BLaER1 treated with 17β-estradiol and CSF1 and Interleukin-3, amounts not matched to agents 10 nM and 100 nM (cell line): ENCODE data around the gene LRRK1.

Experiments
- H3K27ac ChIP-seq, 11 experiments: shearing (Covaris generic); formaldehyde crosslinking; 2 replicates each; pipeline ENCODE4 v1.8.1; 2022
- H3K27me3 ChIP-seq, 11 experiments: shearing (Covaris generic); formaldehyde crosslinking; 2 replicates each; pipeline ENCODE4 v1.8.1; 2022
- H3K36me3 ChIP-seq, 11 experiments: shearing (Covaris generic); formaldehyde crosslinking; 2 replicates each; pipeline ENCODE4 v1.8.1; 2022
- H3K4me1 ChIP-seq, 10 experiments: shearing (Covaris generic); formaldehyde crosslinking; 2 replicates each; pipeline ENCODE4 v1.8.1; 2022
- H3K4me2 ChIP-seq, 11 experiments: shearing (Covaris generic); formaldehyde crosslinking; 2 replicates each; pipeline ENCODE4 v1.8.1; 2022
- H3K4me3 ChIP-seq, 10 experiments: shearing (Covaris generic); formaldehyde crosslinking; 2 replicates each; pipeline ENCODE4 v1.8.1; 2022
- H3K9ac ChIP-seq, 11 experiments: shearing (Covaris generic); formaldehyde crosslinking; 2 replicates each; pipeline ENCODE4 v1.8.1; 2022
- H3K9me3 ChIP-seq, 11 experiments: shearing (Covaris generic); formaldehyde crosslinking; replicated peaks in 1 of 11; 2 replicates each; pipeline ENCODE4 v1.8.1; 2022
- H4K20me1 ChIP-seq, 11 experiments: shearing (Covaris generic); formaldehyde crosslinking; 2 replicates each; pipeline ENCODE4 v1.8.1; 2022
- Cebpa-rat ChIP-seq, 11 experiments: shearing (Covaris generic); IDR thresholded peaks; 2 replicates each; pipeline ENCODE4 v1.8.1; 2022

LRRK1 gene

GRCh38 chr15:101024073-101024695 is 105.0 kb downstream of the LRRK1 start:
- Histone ChIP-seq H3K4me3 (no peak overlapping the region), H4K20me1 (peaks cover 0 to 64% (median 0%) of the 10 kb centered on the region in 11 experiments; a peak in 3 of 22 replicates), H3K4me1 (peaks cover 0 to 30% (median 11%) of the 10 kb centered on the region in 10 experiments; a peak in 11 of 20 replicates), H3K9ac (no peak overlapping the region), H3K27ac (no peak overlapping the region), H3K4me2 (peak overlapping the region in 6 of 11 experiments; percentile 15 to 63 (median 42); a peak in 10 of 22 replicates), H3K36me3 (no peaks in the 10 kb centered on the region; a peak in 1 of 22 replicates), H3K27me3 (peaks cover 0 to 100% (median 0%) of the 10 kb centered on the region in 11 experiments; a peak in 6 of 22 replicates), H3K9me3 (no peaks in the 10 kb centered on the region)
- no peak for TF ChIP-seq Cebpa-rat (IDR thresholded peaks at IDR 0.05)

GRCh38 chr15:101024706-101025500 is 105.7 kb downstream of the LRRK1 start:
- Histone ChIP-seq H3K27me3 (peaks cover 0 to 100% (median 0%) of the 10 kb centered on the region in 11 experiments; a peak in 6 of 22 replicates), H3K4me1 (peaks cover 0 to 30% (median 11%) of the 10 kb centered on the region in 10 experiments; a peak in 11 of 20 replicates), H3K9ac (no peak overlapping the region), H3K4me3 (no peak overlapping the region), H3K4me2 (peak overlapping the region in 5 of 11 experiments; percentile 4 to 63 (median 43); a peak in 10 of 22 replicates), H3K27ac (no peak overlapping the region), H3K9me3 (no peaks in the 10 kb centered on the region), H4K20me1 (peaks cover 0 to 71% (median 0%) of the 10 kb centered on the region in 11 experiments; a peak in 3 of 22 replicates), H3K36me3 (no peaks in the 10 kb centered on the region; a peak in 1 of 22 replicates)
- TF ChIP-seq Cebpa-rat (IDR thresholded peaks at IDR 0.05), result no peak

GRCh38 chr15:101025501-101025885 is 106.3 kb downstream of the LRRK1 start:
- Histone ChIP-seq H3K9ac (no peak overlapping the region), H4K20me1 (peaks cover 0 to 77% (median 0%) of the 10 kb centered on the region in 11 experiments; a peak in 3 of 22 replicates), H3K27me3 (peaks cover 0 to 100% (median 0%) of the 10 kb centered on the region in 11 experiments; a peak in 7 of 22 replicates), H3K4me2 (no peak overlapping the region), H3K9me3 (no peaks in the 10 kb centered on the region), H3K4me1 (peaks cover 0 to 30% (median 11%) of the 10 kb centered on the region in 10 experiments; a peak in 11 of 20 replicates), H3K27ac (no peak overlapping the region), H3K36me3 (no peaks in the 10 kb centered on the region; a peak in 1 of 22 replicates), H3K4me3 (no peak overlapping the region)
- no peak for TF ChIP-seq Cebpa-rat (IDR thresholded peaks at IDR 0.05)

- H4K20me1 ChIP-seq, result peaks cover 0 to 80% (median 0%) of the 10 kb centered on the region in 11 experiments; a peak in 3 of 22 replicates
- peaks cover 0 to 4% (median 0%) of the 10 kb centered on the region in 11 experiments; a peak in 2 of 22 replicates for H3K9me3 ChIP-seq
- H3K9ac ChIP-seq, result no peak overlapping the region
- no peaks in the 10 kb centered on the region; a peak in 1 of 22 replicates for H3K36me3 ChIP-seq
- no peak for TF ChIP-seq Cebpa-rat (IDR thresholded peaks at IDR 0.05)
- H3K4me3 ChIP-seq, result no peak overlapping the region
- H3K4me2 ChIP-seq, result no peak overlapping the region
- peaks cover 0 to 100% (median 0%) of the 10 kb centered on the region in 11 experiments; a peak in 7 of 22 replicates for H3K27me3 ChIP-seq
- H3K27ac ChIP-seq, result no peak overlapping the region
- peaks cover 0 to 30% (median 11%) of the 10 kb centered on the region in 10 experiments; a peak in 11 of 20 replicates for H3K4me1 ChIP-seq
These were observed 106.9 kb downstream of the LRRK1 start for GRCh38 chr15:101025896-101026631.

- no peaks in the 10 kb centered on the region; a peak in 1 of 22 replicates for H3K36me3 ChIP-seq
- H3K27me3 ChIP-seq, result peaks cover 0 to 100% (median 0%) of the 10 kb centered on the region in 11 experiments; a peak in 7 of 22 replicates
- no peak overlapping the region for H3K4me3 ChIP-seq
- H3K9ac ChIP-seq, result no peak overlapping the region
- H3K27ac ChIP-seq, result no peak overlapping the region
- H4K20me1 ChIP-seq, result peaks cover 0 to 83% (median 0%) of the 10 kb centered on the region in 11 experiments; a peak in 3 of 22 replicates
- no peak for TF ChIP-seq Cebpa-rat (IDR thresholded peaks at IDR 0.05)
- H3K4me1 ChIP-seq, result peaks cover 0 to 30% (median 13%) of the 10 kb centered on the region in 10 experiments; a peak in 12 of 20 replicates
- H3K9me3 ChIP-seq, result peaks cover 0 to 8% (median 0%) of the 10 kb centered on the region in 11 experiments; a peak in 2 of 22 replicates
- no peak overlapping the region for H3K4me2 ChIP-seq
These were observed 107.6 kb downstream of the LRRK1 start for GRCh38 chr15:101026656-101027272.

GRCh38 chr15:101027273-101027901 is 108.2 kb downstream of the LRRK1 start:
- peaks cover 0 to 100% (median 0%) of the 10 kb centered on the region in 11 experiments; a peak in 7 of 22 replicates for H3K27me3 ChIP-seq
- peaks cover 0 to 30% (median 13%) of the 10 kb centered on the region in 10 experiments; a peak in 12 of 20 replicates for H3K4me1 ChIP-seq
- H3K9ac ChIP-seq, result no peak overlapping the region
- no peaks in the 10 kb centered on the region; a peak in 1 of 22 replicates for H3K36me3 ChIP-seq
- TF ChIP-seq Cebpa-rat (IDR thresholded peaks at IDR 0.05), result no peak
- H3K27ac ChIP-seq, result no peak overlapping the region
- peaks cover 0 to 8% (median 0%) of the 10 kb centered on the region in 11 experiments; a peak in 2 of 22 replicates for H3K9me3 ChIP-seq
- H4K20me1 ChIP-seq, result peaks cover 0 to 81% (median 0%) of the 10 kb centered on the region in 11 experiments; a peak in 3 of 22 replicates
- no peak overlapping the region for H3K4me2 ChIP-seq
- H3K4me3 ChIP-seq, result no peak overlapping the region

- H4K20me1 ChIP-seq, result peaks cover 0 to 79% (median 0%) of the 10 kb centered on the region in 11 experiments; a peak in 3 of 22 replicates
- no peak for TF ChIP-seq Cebpa-rat (IDR thresholded peaks at IDR 0.05)
- H3K9me3 ChIP-seq, result peaks cover 0 to 12% (median 0%) of the 10 kb centered on the region in 11 experiments; a peak in 4 of 22 replicates
- H3K27me3 ChIP-seq, result peaks cover 0 to 100% (median 0%) of the 10 kb centered on the region in 11 experiments; a peak in 7 of 22 replicates
- H3K9ac ChIP-seq, result no peak overlapping the region
- no peaks in the 10 kb centered on the region; a peak in 1 of 22 replicates for H3K36me3 ChIP-seq
- no peak overlapping the region for H3K27ac ChIP-seq
- H3K4me3 ChIP-seq, result no peak overlapping the region
- H3K4me1 ChIP-seq, result peaks cover 0 to 29% (median 13%) of the 10 kb centered on the region in 10 experiments; a peak in 12 of 20 replicates
- H3K4me2 ChIP-seq, result no peak overlapping the region
These were observed 108.8 kb downstream of the LRRK1 start for GRCh38 chr15:101027920-101028319.
